ENCODE data around the gene RNF123. TPM values are rescaled to one million over a fixed set of nuclear protein-coding genes. Genes with fewer than 3 reads are reported as not detected.

RNF123 gene
- total RNA-seq, 1 donor = 31.5 TPM

DNA sequence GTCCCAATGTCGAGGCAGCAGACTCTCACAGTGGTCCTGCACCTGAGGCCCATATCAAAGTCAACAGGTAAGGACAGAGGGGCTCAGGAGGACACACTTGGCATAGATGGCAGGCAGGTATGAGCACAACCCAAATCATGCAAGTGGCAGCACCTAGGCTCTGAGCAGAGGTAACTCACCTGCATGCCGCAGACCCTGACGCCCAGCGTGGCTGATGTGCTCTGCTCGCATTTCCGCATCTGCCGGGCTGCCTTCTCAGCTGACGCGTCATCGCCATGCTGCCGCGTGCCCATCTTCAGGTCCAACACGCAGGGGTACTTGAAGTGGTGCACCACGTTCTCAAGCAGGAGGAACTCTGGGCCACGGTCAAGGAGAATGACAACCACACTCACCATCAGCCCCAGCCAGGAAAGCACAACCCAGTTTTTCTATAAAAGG lies 38.6 kb downstream of the RNF123 start:
- H3K4me3 ChIP-seq (ENCODE audit: low read depth, low read length) = no peak overlapping the region
- TF ChIP-seq, protein P1, sequence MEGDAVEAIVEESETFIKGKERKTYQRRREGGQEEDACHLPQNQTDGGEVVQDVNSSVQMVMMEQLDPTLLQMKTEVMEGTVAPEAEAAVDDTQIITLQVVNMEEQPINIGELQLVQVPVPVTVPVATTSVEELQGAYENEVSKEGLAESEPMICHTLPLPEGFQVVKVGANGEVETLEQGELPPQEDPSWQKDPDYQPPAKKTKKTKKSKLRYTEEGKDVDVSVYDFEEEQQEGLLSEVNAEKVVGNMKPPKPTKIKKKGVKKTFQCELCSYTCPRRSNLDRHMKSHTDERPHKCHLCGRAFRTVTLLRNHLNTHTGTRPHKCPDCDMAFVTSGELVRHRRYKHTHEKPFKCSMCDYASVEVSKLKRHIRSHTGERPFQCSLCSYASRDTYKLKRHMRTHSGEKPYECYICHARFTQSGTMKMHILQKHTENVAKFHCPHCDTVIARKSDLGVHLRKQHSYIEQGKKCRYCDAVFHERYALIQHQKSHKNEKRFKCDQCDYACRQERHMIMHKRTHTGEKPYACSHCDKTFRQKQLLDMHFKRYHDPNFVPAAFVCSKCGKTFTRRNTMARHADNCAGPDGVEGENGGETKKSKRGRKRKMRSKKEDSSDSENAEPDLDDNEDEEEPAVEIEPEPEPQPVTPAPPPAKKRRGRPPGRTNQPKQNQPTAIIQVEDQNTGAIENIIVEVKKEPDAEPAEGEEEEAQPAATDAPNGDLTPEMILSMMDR (IDR thresholded peaks at IDR 0.05; ENCODE audit: insufficient read depth, low read depth, low read length) = no peak

DNA sequence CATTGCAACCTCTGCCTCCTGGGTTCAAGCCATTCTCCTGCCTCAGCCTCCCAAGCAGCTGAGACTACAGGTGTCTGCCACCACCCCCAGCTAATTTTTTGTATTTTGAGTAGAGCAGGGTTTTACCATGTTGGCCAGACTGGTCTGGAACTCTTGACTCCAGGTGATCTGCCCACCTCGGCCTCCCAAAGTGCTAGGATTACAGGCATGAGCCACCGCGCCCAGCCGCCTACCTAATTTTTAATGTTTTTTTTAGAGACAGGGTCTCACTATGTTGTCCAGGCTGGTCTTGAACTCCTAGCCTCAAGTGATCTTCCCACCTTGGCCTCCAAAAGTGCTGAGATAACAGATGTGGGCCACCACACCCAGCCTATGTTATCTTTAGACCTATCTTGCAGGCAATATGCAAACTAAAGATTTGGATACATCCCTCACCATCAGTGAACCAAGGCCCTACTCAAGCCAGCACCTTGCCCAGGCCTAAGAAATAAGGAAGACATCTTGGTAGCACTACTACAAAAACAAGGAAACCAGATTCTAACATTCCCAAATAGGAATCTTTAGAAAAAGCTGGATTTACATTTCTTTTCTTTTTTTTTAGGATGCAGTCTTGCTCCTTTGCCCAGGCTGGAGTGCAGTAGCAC lies 40.7 kb downstream of the RNF123 start:
- no peak for DNase-seq (ENCODE audit: low read depth)

More for the DNA sequence above, 38.6 kb downstream of the RNF123 start:
- DNase-seq (ENCODE audit: low read depth) = no peak

DNA sequence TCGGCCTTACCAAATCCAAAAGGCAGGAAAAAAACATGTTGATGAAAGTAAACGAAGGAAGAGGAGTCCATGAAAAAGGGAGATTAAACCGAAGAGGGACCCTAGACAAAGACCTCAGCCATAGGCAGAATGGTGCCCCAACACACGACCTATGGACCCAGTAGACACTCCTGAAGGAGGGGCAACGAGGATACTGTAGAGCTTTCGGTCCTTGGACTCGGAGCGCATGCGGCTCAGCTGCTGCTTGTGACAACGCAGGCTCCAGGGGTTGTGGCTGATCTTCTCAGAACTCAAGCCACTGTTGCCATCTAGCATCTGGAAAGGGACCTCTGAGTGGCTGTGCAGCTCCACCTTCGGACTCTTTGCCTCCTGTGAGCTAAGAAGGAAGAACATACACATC lies 43.2 kb downstream of the RNF123 start:
- H3K4me3 ChIP-seq (ENCODE audit: low read depth, low read length) = no peak overlapping the region
- TF ChIP-seq, protein P1 (IDR thresholded peaks at IDR 0.05; ENCODE audit: insufficient read depth, low read depth, low read length) = no peak
- no peak for DNase-seq (ENCODE audit: low read depth)

More for the DNA sequence above, 40.7 kb downstream of the RNF123 start:
- H3K4me3 ChIP-seq (ENCODE audit: low read depth, low read length) = no peak overlapping the region
- TF ChIP-seq, protein P1 (IDR thresholded peaks at IDR 0.05; ENCODE audit: insufficient read depth, low read depth, low read length) = no peak

DNA sequence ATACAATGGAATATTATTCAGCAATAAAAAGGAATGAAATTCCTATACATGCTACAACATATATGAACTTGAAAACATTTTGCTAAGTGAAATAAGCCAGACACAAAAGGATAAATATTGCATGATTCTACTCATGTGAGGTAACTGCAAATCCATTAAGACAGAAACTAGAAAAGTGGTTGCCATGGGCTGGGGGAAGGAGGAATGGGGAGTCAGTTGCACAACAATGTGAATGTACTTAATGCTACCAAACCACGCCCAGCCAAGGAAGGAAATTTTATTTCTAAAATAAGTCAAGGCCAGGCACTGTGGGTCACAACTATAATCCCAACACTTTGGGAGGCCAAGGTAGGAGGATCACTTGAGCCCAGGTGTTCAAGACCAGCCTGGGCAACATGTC lies 44.2 kb downstream of the RNF123 start:
- TF ChIP-seq, protein P1 (IDR thresholded peaks at IDR 0.05; ENCODE audit: insufficient read depth, low read depth, low read length) = no peak
- H3K4me3 ChIP-seq (ENCODE audit: low read depth, low read length) = no peak overlapping the region
- peak; percentile 36 for DNase-seq (ENCODE audit: low read depth)

DNA sequence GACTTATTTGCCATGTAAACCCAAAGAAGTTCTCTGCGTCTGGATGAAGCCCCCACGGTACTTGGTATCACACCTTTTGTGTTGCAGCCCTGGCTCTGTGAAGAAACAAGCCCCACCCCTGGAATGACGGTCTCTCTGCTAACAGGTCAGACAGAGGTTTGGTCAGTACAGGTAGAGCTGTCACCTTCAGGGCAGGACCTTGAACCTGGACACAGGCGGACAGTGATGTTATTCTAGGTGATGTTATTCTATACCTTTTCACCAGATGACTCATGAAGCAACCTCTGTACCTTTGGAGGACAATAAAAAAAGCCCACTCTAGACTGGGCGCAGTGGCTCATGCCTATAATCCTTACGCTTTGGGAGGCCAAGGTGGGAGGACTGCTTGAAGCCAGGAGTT lies 45.4 kb downstream of the RNF123 start:
- no peak overlapping the region for H3K4me3 ChIP-seq (ENCODE audit: low read depth, low read length)
- no peak for DNase-seq (ENCODE audit: low read depth)
- TF ChIP-seq, protein P1 (IDR thresholded peaks at IDR 0.05; ENCODE audit: insufficient read depth, low read depth, low read length) = no peak

DNA sequence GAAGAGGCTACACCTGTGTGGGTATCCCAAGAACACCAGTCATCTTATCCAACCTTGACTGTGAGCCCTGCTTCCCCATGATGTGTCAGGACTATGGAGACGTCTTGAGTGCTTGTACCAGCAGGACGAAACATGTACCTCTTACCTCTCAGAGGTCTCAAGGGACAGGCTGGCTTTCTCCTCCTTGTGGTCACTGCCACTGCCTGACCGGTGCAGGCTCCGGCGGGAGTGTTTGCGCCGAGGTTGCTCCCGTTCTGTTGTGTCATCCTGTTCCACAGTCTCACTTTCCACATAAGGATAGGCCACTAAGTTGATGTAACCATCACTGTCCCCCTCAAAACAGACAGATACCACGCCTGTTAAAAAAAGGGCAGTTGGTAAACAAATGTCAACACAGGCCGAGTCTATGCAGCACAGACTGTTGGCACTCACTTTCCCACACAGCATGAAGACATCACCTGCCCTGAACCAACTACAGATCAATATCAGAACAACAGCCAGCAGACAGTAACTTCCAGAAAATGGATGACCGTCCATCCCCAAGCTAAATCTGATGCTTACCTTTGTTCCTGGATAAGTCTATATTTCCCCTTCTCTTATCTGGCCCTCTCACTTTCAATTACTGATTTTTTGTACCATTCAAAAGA lies 48.8 kb downstream of the RNF123 start:
- no peak overlapping the region for H3K4me3 ChIP-seq (ENCODE audit: low read depth, low read length)
- TF ChIP-seq, protein P1 (IDR thresholded peaks at IDR 0.05; ENCODE audit: insufficient read depth, low read depth, low read length) = no peak
- no peak for DNase-seq (ENCODE audit: low read depth)

Measured in fibroblast of villous mesenchyme (primary cell).